Stimulated activated CD8-positive, alpha-beta memory T cell treated with anti-CD3 and anti-CD28 coated beads, Interleukin-12 subunit alpha, Interleukin-12 subunit beta, amount 100 ng/mL, for 4 hours (primary cell): Measurements from ENCODE around the gene CEP70.

Experiments used
- DNase-seq: peaks from one replicate; pipeline ENCODE4 v3.0.0-alpha.2; 2020; ENCODE audit warnings: low read depth

Gene CEP70

DNA sequence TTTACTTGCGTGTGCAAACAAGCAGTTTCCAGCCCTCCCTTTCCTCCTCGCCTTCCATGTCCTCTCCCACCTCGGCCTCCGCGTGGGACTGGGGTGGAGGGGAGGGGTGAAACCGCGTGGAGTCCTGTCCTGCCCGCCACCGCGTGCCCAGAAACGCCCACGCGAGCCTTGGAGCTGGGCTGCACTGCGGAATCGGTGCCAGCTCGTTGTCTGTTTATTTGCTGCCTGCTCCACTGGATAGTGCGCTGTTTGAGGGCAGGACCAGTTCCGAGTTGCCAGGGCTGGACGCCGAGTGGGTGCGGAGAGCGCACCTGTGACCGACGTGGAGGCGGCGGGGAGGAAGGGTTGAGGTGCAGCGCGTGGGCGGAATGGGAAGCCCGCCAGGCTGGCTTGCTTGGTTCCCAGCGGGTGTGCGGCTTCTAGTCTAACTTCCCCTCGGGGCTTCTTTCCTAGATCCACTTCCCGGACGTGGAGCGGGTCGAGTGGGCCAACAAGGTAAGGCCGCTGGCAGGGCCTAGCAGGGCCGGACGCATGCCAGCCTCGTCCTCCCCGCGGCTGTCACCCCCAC, 142.4 kb downstream of the CEP70 start:
- no peak for DNase-seq

DNA sequence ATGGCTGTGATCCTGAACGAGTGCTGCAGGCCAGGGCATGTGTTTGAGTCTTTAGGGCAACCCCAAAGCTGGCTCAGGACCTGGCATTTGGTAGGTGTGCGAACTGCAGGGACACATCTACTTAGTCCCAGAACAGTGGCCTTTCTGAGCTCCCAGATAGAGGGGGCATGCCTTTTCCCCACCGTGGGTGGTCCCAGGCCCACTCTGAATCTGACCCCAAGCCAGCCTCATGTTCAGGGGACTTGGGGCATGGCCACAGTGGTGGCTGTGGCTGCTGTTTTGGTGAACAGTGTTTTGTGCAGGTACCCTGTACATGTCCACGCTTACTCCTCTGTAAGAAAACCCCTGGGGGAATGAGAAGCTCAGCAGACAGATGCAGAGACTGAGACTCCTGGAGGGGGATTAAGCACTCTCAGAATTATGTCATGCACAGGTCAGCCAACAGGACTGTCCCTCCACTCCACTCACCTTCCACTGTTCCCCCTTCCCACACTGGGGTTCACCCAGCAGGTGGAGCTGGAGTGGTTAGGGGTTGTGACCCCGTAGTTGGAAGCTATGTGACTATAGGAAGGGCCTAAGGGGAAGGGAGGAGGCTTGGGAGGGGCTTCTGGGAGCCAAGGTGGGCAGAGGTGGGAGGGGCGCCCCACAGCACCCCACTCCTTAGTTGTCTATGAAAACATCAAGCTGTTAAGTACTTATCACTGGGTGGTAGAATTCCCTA, 143.2 kb downstream of the CEP70 start:
- DNase-seq, result no peak

DNA sequence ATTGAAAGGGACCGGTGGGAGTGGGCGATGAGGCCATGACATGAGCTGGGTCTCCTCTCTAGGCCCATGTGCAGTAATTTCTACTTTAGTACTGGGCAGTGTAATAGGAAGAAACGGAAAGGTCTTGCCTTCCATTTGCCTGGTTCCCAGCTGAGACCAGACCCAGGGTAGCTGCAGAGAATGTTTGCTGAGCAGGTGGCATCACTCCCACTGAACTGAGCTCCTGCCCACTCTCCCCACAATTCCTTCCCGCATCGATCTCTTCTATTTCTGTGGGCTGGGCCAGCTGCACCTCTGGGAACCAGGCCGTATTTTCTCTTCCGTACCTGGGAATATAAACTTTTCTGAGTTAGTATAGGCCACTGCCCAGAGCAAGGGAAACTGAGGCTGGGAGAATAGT, 143.9 kb downstream of the CEP70 start:
- DNase-seq, result no peak

DNA sequence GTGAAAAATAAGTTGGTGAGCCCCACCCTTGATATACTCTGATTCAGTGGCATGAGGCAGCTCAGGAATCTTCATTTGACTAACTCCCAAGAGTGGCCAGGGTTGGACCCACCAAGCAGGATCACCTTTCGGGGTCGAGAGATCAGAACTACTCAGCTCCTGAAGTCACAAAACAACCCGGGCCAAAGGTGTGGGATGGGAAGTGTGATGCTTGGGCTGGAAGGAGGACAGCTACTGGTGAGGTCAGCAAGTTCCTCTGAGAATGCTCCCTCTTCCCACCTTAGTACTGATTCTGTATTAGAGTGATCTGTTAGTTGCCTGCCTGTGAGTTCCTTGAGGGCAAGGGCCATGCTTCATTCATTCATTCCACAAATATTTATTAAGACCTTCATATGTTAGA, 144.6 kb downstream of the CEP70 start:
- DNase-seq, result no peak

DNA sequence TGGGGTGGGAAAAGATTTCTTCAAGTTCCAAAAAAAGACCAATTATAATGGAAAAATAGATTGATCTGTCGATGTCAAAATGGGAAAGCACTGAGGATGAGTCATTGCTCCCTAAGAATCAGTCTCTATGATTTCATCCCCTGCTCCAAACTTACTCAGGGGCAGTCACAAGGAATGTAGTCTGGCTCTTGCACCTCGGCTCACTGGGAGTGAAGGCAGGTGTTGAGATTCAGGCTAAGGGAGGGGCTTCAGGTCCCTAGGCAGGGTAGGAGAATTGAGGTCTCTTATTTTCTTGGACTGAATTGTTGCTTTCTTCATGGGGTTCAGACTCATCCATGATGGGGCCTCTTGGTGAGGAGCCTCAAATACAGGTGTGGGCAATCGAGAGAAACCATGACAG, 145.4 kb downstream of the CEP70 start:
- no peak for DNase-seq

DNA sequence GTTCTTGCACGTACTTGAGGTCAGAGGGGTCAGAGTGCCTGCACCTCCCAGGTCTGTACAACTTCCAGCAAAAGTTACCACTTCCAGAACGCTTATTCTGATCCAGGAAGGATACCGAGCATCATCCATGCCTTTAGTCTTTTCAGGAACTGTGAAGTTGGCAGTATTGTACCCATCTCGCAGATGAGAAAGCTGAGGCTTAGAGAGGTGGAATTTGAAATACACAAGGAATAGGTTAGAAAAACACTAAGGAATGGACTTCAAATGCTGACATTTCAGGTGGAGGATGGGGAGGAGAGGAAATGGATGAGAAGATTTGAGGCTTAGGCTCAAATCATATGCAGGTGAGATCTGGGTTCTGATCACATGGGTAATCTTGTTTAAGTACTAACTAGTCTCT, 148.4 kb downstream of the CEP70 start:
- no peak for DNase-seq

DNA sequence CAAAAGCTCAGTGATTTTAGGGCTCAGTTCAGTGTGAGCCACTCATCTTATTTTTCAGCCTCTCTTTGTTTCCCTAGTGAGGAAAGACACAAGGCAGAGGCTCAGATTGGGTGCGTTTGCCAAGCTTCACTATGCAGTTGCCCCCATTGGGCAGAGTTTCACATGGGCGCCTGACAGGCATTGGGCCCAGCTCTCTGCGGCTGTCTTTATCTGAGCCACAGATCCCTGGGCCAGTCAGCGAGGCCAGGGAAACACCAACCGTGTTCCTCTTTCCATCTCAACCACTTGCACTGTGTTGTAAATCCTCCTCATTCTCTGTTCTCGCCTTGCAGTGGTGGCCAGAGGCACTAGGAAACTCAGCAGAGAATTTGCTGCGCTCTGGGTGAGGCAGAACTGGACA, 148.8 kb downstream of the CEP70 start:
- DNase-seq, result no peak
